GM21423 (cell line): ENCODE results near the gene HERC2.

Experiments
- ATAC-seq: cut with Tn5 transposase; IDR thresholded peaks from one replicate; pipeline ENCODE4 v1.9.1; 2021; ENCODE audit warnings: mild to moderate bottlenecking, moderate library complexity; ENCODE audit not compliant: unreplicated experiment

Gene HERC2

DNA sequence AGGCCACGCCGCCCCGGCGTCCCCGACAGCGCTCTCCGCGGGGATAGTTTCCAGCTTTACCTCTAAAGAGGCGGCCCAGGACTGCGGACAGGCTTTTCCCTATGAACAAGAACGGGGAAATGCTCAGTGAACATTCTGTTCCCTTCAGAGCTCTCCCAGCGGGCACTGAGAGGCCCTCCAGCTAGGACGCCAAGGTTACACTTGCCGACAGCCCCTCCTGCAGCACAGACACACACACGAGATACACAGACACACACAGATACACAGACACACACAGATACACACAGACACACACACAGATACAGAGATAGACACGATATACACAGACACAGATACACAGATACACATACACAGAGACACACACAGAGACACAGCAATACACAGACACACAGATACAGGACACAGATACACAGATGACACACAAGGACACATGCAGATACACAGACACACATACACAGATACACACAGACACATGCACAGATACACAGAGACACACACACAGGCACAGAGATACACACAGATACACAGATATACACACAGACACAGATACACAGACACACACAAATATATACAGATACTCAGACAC, 222.3 kb downstream of the HERC2 start:
- ATAC-seq = no peak

DNA sequence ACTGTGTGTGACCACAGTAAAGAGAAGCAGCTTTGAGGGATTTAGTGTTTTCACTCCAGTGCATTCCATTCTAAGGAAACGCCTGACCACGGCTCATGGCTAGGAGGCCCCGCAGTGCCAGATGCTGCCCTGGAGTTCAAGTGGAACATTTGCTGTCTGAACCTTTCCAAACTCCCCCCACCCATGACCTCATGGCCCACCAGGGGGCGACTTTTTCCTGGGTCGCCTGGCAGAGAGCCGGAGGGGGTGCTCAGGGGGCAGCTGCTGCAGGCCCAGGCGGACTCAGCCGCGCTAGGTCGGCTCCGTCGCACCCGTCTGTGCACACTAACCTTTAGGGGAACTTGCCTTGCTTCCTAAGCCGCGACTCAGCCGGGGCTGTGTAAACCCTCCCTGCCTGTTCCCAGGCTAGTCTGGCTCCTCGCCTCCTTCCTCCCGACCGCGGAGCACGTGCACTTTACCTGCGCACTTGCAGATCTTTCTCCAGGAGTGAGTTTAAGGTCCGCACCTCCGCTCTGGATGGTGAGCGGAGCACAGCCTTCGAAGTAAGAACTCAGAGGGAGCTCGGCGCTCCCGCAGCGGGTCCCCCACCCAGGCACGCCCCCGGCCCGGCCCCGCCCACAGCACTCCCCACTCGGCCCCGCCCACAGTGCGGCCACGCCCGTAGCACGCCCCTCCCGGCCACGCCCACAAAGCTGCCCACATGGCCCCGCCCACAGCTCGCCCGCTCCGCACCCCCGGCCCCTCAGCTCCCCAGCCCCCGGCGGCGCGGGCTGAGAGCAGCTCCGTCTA, 223.0 kb downstream of the HERC2 start, which contains the start of gene OCA2:
Gene OCA2, minus strand, starts transcription at position 550 of the 789 bp plus-strand sequence. CDS start 17,441 bp downstream, outside the sequence.
- no peak for ATAC-seq

DNA sequence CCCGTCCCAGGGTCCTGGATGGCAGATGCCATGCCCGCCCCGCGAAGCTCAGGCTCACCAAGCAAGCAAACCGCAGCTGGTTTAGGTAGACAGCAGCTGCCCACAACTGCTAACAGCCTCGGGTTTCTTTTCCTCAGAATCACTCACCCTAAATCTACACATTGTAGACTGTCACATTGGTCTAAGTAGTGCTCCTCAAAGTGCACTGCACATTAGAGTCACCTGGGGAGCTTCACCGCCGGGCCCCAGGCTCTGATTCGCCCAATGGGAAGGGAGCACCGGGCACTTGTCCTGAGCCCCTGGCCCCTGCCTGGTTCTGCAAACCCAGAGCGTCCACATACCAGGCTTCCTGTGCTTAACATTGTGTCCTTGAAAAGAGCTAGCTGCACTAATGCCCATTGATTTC, 223.6 kb downstream of the HERC2 start:
- no peak for ATAC-seq

DNA sequence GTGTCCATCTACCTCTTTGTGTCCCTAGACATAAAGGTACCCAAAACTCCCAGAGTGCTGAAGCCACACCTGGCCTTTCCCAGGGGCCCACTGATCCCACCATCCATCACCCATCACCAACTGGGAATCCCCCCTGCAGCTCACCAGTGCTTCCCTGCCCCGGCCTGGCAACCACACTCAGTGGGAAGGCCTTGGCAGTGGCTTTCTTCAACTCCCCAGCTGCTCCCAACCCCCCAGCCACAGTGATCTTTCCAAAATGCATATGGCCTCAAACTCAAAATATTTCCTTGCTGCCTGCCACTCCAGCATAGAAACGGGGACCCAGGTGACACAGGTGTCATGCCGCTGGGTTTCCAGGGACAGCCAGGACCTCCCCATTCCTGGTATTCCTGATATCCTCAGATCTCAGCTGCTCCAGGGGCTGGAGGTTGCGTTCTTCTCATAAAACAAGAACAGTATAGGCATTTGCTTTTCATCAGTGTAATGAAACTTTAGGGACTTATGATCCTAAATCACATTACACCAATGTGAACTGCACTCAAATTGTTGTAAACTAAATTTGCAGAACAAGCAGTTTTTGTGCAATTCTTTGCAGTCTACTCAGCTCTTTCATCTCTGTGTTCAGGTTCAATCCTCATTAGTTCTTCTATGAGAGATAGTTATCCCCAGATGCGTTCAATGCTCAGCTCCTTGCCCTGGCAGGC, 224.2 kb downstream of the HERC2 start:
- no peak for ATAC-seq

DNA sequence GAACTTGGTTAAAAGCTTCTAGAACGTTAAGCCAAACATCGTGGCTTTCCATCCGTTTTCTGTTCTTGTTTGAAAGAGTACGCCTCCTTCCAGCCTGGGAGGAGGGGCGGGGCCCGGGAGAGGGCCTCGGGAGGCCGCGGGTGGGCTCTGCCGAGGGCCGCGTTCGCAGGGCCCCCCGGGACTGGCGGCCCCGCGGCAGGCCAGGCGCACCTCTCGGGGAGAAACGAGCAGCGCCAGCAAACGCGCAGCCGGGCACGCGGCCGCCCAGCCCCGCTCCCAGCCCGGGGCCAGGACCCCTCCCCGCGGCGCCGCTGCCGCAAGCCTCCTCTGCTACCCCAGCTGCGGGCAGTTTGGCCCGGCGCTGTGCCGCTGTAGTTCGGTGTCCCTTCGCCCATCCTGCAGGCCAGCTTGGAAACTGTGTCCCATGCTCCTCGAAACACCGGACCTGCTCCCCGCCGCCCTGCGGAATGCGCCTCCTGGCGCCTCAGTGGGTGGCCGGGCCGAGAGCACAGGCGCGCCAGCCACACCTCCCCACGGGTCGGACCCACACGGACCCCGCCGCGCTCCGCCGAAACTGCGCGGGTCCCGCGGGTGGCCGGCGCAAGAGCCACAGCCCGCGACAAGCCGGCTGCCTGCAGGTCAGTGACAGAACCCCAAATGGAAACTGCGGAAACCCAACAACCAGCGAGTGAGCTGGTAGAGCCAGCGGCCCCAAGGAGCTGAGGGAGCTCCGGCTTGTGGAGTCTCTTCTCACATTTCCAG, 225.1 kb downstream of the HERC2 start:
- ATAC-seq = no peak

DNA sequence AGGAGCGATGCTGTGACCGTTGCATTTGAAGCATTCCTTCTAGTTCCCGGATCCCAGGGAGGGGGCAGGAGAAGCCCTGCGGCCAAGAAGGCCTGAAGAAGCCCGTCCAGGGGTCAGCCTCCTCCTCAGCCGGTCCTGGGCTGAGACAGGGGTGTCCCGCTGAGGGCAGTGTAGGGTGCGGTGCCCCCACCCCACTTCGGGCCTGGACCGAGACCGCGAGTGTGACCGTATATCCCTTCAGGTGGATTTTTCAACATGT, 225.6 kb downstream of the HERC2 start:
- ATAC-seq = no peak

DNA sequence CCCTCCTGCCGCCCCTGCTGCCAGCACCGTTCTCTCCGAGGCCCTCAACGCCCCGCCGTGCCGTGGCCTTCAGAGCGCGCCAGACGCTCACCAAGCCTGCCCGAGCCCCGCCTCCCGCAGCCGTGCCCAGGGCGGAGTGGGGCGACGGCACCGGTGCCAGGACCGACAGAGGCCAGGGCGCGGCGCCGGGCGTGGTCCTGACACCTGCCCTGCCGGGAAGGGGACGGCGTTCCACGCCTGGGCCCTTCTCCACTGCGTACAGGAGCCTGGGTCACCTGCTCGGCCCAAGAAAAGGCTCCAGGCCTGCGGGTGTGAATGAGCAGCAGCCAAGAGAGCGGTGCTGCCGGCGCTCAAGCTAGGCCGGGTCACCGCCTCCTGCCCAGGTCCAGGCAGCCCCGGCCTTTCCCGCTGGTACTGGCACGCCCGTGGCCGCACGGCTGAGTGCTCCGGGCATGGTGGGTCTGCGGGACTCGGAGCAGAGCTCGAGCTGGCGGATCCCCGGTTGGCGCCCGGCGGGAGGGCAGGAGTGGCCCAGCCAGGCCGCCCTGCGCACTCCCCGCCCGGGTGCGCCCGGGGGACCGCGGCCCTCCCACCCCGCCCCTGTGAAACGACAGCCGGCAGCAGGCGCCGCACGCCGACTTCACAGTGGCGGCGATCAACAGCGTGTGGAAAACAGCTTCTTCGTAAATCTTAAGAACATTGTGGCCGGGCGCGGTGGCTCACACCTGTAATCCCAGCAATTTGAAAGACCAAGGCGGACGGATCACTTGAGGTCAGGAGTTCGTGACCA, 227.1 kb downstream of the HERC2 start:
- ATAC-seq = no peak

DNA sequence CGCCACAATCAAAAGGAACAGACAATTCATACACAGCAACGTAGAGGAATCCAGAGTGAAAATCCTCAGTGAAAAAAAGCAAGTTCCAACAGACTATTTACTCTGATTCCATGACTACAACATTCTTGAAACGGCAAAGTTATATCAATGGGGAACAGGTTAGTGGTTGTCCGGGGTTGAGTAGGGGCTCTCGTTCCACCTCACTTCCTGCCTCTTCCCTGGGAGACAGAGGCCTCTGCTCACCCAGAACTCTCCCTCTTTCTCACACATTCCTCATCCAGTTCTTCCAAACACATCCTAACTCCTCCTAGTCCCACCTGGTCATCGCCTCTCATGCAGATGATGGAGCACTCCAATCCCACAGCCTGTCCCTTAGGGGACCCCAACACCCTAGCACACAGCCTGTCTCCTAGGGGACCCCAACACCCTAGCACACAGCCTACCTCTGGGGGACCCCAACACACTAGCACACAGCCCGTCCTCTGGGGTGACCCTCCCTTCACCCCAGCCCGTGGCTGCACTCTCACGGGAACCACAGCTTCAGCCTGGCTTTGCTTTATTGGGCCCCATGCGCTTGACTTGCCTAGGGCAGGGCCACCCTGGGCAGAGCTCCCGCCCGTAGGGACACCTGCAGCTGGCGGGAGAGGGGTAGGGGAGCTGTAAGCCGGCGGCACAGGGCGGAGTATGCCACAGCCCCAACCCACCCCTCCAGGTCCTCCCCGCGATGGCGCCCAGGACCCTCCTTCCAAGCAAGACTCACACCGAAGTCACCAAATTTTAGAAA, 228.0 kb downstream of the HERC2 start:
- no peak for ATAC-seq

DNA sequence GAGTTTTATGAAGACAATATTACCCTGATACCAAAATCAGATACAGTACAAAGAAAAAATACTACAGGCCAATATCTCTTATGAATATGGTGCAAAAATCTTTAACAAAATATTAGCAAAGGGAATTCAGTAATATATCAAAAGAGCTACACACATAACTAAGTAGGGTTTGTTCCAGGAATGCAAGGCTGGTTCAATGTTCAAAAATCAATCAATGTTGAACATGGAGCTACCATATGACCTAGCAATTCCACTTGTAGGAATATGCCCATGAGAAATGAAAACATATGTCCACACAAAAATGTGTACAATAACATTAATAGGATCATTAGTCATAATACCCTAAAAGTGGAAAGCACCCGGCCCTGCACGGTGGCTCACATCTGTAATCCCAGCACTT, 230.7 kb downstream of the HERC2 start:
- no peak for ATAC-seq

DNA sequence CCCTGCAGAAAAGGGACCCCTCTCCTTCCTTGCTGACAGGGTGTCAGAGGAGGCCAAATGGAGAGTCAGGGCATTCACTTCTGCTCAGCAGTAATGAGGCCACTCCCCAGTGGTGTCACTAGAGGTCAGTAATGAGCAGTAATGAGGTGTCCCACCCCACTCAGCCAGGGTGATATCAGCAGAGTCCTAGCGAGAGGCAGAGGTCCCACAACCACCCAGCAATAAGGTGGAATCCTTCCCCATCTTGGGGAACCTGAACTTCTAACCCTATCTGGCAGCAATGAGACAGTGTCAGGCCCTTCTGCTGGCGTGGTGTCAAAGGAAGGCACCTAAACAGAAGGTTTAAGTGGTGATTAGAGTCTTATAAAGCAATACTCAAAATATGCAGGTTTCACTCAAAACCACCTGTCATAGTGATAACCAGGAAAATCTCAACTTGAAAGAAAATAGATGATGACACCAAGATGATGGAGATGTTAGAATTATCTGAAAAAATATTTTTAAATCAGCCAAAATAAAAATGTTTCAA, 235.7 kb downstream of the HERC2 start:
- peak; percentile 98 for ATAC-seq

DNA sequence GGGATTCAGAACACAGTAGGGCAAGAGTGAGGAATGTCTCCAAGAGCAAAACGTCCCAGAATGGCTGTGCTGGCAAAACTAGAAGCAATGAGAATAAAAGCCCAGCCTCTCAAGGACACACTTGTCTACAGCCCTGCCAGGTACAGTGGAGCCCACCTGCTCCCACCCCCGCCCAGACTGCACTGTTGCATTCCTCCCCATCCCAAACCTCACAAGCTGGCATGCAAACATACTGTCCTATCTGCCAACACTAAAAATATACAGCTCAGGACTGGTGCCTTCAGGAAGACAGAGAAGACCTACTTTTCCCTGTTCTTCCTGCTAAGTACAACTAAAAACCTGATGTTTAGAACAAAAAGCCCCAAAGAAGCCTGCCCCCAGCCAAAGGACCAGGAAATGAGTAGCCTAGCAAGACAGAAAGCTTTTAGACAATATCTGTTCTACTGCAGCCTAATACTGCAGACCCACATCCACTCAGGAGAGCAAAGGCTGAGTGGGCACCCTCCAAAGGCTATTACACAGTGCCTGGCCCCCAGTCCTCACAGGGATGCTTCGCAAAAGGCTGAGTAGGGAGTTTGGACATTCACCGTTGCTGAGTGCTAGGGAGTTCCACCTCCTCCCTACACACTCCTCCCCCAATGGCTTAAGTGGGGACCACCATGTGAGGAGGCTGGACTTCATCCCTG, 236.3 kb downstream of the HERC2 start:
- ATAC-seq = peak; percentile 18

DNA sequence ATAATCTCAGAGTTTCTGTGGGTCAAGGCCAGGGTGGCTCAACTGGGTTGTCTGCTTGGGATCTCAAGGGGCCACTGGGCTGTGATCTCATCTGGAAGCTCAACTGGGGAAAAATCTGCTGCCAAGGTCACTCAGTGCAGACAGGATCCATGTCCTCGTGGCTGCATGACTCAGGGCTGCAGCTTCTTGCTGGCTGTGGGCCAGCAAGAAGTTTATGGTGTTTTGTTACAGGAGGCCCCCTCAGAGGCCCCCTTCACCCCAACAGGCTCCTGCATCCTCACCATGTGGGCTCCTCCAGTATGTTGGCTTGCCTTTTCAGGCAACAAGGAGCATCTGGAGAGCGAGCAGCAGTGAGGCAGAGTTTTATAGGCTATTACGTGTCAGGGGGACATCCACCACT, 237.4 kb downstream of the HERC2 start:
- no peak for ATAC-seq

DNA sequence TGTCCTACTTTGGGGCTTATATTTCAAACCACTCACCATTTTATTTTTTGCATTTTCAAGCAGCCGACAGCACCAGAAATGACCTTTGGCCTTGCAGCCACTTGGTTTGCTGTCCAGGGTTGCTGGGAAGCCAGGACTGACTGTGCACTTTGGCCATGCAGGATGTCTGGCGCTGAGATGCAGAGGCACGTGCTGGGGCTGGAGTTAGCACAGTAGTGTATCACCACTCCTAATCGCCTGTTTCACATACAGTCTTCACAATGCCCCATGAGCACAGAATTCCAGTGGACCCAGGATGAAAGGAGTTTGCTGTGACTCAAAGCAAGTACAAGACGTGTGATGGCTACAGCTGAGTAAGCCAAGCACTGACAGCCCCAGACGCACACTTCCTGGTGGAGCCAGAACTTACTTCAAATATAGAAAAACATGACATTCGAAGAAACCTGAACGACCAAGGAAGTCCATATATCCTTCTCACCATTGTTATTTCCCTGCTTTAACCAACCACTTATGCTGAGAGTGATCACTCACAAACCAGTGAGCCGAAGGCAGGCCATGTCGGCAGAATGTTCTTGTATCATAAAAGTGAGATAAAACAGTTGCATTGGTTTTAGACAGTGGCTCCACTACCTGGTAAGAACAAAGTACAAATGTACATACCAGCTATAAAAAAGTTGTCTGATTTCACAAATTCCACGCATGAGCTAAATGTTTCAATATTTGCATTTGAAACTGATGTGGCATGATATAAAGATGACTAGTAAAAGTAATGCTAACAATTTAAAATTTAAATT, 238.9 kb downstream of the HERC2 start:
- no peak for ATAC-seq

DNA sequence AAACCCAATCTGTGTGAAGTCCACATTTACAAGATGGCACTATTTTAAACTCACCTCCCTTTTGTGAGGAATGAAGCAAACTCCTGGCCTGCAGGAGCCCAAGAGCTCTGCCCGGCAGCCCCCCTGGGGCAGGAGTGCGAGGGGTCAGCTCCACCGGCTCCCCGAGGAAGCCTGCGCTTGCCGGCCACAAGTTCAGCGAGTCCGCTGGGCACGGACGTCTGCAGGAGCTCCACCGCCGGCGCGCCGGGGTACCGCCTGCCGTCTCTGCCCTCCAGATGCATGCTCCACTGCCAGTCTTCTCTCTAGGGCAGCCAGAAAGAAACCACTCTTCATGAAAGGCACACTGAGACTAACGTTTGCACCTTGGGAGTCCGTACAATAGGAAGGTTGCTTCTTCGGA, 240.4 kb downstream of the HERC2 start:
- no peak for ATAC-seq

DNA sequence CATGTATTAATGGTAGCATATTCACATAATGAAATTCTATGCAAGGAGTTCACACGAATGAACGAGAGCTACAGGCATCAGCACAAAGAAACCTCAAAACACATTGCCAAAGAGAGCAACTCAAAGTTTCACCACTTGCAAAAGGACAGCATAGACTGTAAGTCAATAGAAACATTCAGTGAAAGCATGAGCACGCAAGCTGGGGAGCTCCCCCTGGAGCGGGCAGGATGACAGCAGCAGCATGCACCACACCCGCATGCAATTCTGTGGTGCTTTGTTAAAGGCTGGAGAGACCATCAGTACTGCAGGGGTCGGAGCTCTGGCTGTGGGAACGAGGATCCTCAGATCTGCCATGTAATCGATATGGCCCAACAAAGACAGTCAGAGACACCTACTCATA, 241.6 kb downstream of the HERC2 start:
- no peak for ATAC-seq

DNA sequence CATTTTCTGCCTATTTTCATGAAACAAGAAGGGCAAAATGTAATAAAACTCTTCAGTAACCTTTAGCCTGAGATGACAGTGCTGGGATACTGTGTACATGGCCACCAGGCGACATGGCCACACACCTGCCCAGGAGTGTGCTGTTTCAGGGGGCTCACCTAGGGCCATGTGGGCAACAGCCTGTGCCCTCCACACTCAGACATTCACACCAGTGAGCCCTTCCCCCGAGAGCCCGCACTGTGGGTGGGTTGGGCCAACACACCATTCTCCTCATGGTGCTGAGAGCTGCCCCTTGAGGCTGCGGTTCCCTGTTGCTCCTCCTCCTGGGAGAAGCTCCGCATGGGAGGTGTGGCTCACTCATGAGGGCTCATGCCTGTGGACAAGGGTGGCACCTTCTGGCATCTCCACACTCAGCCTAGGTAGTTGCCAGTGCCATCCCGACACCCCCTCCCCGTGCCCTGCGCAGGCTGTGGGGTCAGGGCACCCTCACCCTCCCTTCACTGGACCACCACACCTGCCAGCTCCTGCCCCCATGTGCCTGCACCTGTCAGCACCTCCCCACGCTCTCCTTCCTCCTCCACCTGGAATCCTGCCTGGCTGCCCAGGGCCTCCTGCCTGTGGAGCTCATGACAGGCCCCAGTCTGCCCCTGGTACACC, 242.5 kb downstream of the HERC2 start:
- ATAC-seq = no peak

DNA sequence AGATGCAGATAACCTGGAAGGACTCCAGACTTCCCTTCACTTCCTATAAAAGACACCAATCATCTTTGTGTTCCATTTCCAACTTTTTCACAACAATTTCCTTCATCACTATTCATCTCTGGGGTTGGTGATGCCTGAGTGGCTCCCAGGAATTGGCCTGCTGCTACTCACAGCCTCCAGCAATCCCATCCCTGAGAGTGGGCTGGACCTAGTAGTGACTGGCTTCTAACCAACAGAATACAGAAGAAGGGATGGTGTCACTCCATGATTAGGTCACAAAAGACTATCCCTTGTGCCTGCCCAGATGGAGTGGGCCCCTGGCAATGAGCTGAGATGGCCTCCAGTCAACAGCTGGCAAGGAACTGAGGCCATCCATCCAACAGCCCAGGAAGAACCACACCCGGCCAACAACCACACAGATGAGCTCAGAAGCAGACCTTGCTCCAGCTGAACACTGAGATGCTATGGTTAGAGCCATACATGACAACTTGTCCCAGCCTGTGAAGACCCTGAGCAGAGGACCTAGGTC, 243.7 kb downstream of the HERC2 start:
- no peak for ATAC-seq

DNA sequence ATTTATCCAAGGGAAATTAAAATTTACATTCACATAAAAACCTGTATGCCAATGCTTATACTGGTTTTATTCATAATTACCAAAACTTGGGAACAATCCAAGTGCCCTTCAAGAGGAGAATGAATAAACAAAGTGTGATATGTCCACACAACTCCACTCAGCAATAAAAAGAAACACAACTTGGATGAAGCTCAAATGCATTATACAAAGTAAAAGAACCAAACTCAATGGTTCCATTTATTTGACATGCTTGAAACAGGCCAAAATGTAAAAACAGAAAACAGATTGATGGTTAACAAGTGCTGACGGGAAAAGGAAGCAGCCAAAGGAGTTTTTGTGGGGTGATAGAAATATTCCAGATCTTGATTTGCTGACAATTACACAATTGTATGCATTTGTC, 246.4 kb downstream of the HERC2 start:
- ATAC-seq = no peak
